GM12891 (cell line): ENCODE results near the gene G6PD.
A peak's percentile ranks its signal among the peaks of the same experiment; 100 is the strongest.

Experiments used
- DNase-seq: peaks from one replicate; pipeline ENCODE4 v3.0.0; 2011; ENCODE audit warnings: low spot score; ENCODE audit not compliant: insufficient read length
- FAIRE-seq: peaks from 2 replicates; lab custom pipeline; 2011; peaks lifted over from hg19 to GRCh38; lab: Jason Lieb, UNC
- PAX5 ChIP-seq: IDR thresholded peaks from 2 replicates; pipeline ENCODE4 v1.6.1; 2011; ENCODE audit warnings: low read length, moderate library complexity, mild to moderate bottlenecking; ENCODE audit not compliant: insufficient read depth, severe bottlenecking
- POLR2A ChIP-seq: IDR thresholded peaks from 2 replicates; pipeline ENCODE4 v1.6.1; 2011; ENCODE audit warnings: low read depth, low read length, control low read depth
- POLR2AphosphoS5 ChIP-seq: IDR thresholded peaks from 2 replicates; pipeline ENCODE4 v1.6.1; 2011; ENCODE audit warnings: low read depth, low read length, control low read depth
- POU2F2 ChIP-seq: IDR thresholded peaks from 2 replicates; pipeline ENCODE4 v1.6.1; 2011; ENCODE audit warnings: low read depth, mild to moderate bottlenecking, control low read depth, low read length, moderate library complexity
- SPI1 ChIP-seq: IDR thresholded peaks from 2 replicates; pipeline ENCODE4 v1.6.1; 2011; ENCODE audit warnings: low read depth, low read length, control low read depth
- TAF1 ChIP-seq: IDR thresholded peaks from 2 replicates; pipeline ENCODE4 v1.6.1; 2011; ENCODE audit warnings: low read depth, low read length, control low read depth

Gene G6PD

DNA sequence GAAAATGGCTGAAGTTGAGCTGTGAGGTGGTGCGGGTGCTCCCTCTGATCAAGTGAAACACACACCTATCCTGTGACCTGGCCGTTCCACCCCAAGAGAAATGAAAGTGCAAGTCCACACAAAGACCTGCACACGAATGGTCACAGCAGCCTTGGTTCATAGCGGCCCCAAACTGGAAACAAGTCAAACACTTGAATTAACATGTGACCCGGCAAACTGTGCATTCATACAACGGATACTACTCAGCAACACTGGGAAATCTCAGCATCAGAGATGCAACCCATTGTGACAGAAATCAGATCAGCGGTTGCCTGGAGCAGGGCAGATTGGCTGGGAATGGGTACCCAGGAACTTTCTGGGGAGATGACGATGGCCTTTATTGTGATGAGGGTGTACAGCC lies 7.6 kb downstream of the G6PD start:
- DNase-seq (no peak), FAIRE-seq (no peak)
- no peak for TF ChIP-seq POLR2A
- no peak for TF ChIP-seq POU2F2
- TF ChIP-seq TAF1, result no peak
- TF ChIP-seq PAX5, result no peak
- no peak for TF ChIP-seq POLR2AphosphoS5
- TF ChIP-seq SPI1, result no peak

DNA sequence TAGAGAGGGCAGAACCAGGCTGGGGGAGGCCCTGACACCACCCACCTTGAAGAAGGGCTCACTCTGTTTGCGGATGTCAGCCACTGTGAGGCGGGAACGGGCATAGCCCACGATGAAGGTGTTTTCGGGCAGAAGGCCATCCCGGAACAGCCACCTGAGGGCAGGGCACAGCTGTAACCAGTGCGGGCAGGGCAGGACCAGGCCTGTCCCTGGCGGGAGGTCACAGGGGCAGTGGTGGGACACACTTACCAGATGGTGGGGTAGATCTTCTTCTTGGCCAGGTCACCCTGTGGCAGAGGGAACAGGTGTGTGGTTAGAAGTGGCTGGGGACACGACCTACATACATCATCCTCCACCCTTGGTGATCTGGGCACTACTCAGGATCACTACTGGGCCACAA lies 10.8 kb downstream of the G6PD start:
- DNase-seq, result no peak
- FAIRE-seq, result no peak
- no peak for TF ChIP-seq POLR2A
- TF ChIP-seq PAX5, result no peak
- TF ChIP-seq TAF1, result no peak
- no peak for TF ChIP-seq SPI1
- TF ChIP-seq POLR2AphosphoS5, result no peak
- TF ChIP-seq POU2F2, result no peak

DNA sequence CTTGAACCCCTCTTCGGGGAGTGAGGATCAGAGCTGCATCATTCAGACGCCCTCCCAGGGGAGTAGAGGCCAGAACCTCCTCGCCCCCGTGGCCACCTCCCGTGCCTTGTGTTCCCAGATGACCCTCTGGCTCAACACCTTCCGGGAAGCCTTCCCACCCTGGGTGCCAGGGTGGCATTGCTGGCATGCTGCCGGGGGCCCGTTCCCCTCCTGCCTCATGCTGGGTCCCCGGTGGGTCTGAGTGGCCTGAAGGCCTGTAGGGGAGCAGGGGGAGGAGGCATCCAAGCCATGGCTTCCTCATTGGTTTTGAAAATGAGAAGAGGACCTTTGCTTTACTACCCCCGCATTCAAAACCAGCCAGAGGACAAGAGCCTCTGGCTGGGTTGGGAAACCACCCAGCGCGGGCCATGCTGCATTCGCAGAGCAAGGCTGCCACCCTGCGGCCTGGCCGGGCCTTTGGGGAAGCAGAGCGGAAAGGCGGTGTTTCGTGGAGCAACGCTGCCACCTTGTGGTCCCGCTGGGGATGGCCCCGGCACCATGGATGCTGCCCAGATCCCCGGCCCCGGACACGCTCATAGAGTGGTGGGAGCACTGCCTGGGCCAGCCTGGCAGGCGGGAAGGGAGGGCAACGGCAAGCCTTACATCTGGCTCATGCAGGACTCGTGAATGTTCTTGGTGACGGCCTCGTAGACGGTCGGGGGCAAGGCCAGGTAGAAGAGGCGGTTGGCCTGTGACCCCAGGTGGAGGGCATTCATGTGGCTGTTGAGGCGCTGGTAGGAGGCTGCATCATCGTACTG lies 11.9 kb downstream of the G6PD start:
- DNase-seq, result peak; percentile 80
- TF ChIP-seq POU2F2 (no peak), POLR2AphosphoS5 (no peak), SPI1 (no peak), POLR2A (no peak), TAF1 (no peak), PAX5 (peak; percentile 94)
- peak; percentile 100 for FAIRE-seq

- FAIRE-seq, result no peak
- no peak for DNase-seq
- TF ChIP-seq TAF1, result no peak
- no peak for TF ChIP-seq POU2F2
- TF ChIP-seq SPI1, result no peak
- no peak for TF ChIP-seq PAX5
- no peak for TF ChIP-seq POLR2AphosphoS5
- TF ChIP-seq POLR2A, result no peak
Observed at GRCh38 chrX:154532690-154533089, 14.0 kb downstream of the G6PD start.

- TF ChIP-seq PAX5 (no peak), POU2F2 (no peak), TAF1 (no peak), POLR2A (no peak), POLR2AphosphoS5 (no peak), SPI1 (no peak)
- DNase-seq (no peak), FAIRE-seq (no peak)
Observed at GRCh38 chrX:154531626-154532025, 15.0 kb downstream of the G6PD start.

DNA sequence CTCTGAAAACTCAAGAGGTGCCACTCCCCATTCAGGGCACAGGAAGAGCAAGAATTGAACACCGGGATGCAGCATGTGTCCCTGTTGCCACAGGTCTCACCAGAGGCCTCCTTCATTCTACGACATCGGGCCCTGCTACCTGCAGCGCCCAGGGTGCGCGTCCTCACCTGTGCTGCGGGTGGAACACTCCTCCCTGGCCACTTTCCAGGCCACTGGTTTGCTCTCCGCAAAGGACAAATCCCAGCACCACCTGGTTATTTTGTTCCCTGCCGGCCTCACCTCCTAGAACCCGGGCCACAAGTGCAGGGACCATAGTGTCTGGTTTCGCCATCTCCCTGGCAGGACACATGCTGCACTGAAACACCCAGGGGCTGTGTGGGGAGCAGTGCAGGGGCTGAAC lies 16.4 kb downstream of the G6PD start:
- TF ChIP-seq TAF1 (no peak), POLR2A (no peak), PAX5 (no peak), SPI1 (no peak), POU2F2 (no peak), POLR2AphosphoS5 (no peak)
- DNase-seq (no peak), FAIRE-seq (no peak)

- FAIRE-seq (no peak), DNase-seq (no peak)
- no peak for TF ChIP-seq POLR2AphosphoS5
- TF ChIP-seq POU2F2, result no peak
- TF ChIP-seq TAF1, result no peak
- no peak for TF ChIP-seq SPI1
- TF ChIP-seq PAX5, result no peak
- no peak for TF ChIP-seq POLR2A
Observed at GRCh38 chrX:154529206-154529612, 17.4 kb downstream of the G6PD start.

DNA sequence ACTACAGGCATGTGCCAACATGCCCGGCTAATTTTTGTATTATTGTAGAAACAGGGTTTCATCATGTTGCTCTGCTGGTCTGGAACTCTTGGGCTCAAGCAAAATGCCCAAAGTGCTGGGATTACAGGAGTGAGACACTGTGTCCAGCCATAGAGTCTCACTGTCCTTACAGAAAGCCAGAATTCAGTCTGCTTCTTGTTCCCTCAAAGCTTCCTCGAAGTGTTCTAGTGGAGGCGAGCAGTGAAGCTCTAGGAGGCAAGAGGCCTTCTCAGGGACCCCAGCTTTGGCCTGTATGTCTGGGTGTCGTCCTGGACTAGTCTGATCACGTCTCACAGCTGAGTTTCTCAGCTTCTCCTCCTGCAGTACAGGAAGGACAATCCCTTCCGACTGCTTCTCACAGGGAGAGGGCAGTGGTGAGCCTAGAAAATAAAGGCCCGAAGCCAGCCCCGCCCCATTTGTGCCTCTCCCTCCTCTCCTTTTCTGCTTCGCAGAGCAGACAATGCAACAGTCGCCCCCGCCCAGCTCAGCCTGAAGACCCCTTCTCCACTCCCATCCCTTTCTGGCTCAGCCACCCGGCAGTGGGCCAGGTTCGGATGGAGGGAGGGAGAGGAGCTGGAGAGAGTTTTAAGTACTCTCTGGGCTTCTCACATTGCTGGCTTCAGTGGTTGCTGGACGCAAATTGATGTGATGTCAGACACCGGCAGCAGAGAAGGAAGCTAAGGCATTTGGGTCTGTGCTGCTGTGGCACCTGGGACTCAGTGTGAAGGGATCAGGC lies 19.6 kb downstream of the G6PD start:
- no peak for TF ChIP-seq SPI1
- peak; percentile 54 for TF ChIP-seq POLR2A
- TF ChIP-seq POLR2AphosphoS5, result 0 out of 2 replicates have a peak, but pooled peaks have one; percentile 27
- DNase-seq (peak; percentile 43), FAIRE-seq (peak; percentile 71)

DNA sequence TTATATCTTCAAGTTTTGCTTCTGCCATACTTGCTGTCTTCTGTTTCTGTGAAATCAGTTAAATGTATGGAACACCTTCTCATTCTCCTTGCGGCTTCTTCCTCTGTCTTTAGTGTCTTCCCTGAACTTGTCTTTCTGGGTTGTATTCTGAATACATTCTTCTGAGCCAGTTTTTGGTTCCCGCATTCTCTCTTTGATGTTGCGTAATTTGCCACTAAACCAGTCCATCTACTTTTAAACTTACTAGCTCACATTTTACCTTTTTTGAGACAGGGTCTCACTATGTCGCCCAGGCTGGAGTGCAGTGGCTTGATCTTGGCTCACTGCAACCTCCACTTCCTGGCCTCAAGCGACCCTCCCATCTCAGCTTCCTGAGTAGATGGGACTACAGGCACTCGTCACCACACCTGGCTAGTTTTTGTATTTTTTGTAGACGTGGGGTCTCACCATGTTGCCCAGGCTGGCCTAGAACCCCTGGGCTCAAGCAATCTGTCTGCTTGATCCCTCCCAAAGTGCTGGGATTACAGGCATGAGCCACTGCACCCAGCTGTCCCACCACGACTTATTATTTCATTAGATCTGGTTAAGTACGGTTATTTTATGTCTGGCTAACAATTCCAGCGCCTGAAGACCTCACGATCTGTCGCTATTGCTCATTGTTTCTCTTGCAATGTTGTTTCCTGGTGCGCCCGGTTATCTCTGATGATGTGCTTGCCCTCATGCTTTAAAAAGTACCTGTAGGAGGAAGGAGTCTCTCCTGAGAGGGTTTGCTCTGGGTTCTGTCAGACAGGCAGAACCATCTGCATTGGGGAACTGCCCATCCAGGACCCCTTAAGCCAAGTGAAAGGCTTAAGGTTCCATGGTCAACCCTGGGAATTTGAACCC lies 20.8 kb downstream of the G6PD start:
- DNase-seq, result no peak
- FAIRE-seq, result no peak
- no peak for TF ChIP-seq PAX5
